HG02885 (cell line): Measurements from ENCODE around the gene PDPN.
"Not testable (repeated sequence)": the region's sequence is repeated elsewhere in the genome, so short reads cannot be mapped to it uniquely, and the experiment has no call there.

Experiments used
- ATAC-seq: cut with Tn5 transposase; IDR thresholded peaks from one replicate; pipeline ENCODE4 v1.9.1; 2021; ENCODE audit warnings: mild to moderate bottlenecking; ENCODE audit not compliant: unreplicated experiment, poor library complexity

The PDPN gene, protein sequence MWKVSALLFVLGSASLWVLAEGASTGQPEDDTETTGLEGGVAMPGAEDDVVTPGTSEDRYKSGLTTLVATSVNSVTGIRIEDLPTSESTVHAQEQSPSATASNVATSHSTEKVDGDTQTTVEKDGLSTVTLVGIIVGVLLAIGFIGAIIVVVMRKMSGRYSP

GRCh38 chr1:13583595-13583965 lies at the start of gene PDPN:
Gene PDPN, plus strand, starts transcription at chr1:13583832. Its CDS starts 202 bp downstream, at chr1:13584034.
- no peak for ATAC-seq

- no peak for ATAC-seq
Measured at GRCh38 chr1:13535227-13535626, 48.4 kb upstream of the PDPN start.

DNA sequence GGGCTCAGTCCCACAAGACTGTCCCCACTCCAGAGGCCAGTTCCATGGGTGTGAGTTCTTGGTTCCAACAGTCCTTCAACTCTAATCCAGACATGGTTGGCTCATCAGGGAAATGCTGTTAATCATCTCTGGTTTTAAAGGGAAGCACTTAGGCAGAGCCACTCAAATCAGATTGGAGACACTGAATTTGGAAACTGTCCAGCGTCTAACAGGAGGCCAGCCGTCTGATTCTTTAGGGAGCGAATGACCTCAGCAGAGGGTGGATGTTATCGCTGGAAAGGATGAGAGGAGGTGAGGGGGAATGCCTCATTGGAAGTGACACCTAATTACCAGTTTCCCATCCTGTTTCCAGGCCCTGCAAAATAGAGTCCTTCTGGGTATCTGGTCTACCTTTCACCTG lies 47.1 kb upstream of the PDPN start:
- no peak for ATAC-seq

- ATAC-seq = no peak
Measured at GRCh38 chr1:13538832-13539231, 44.8 kb upstream of the PDPN start.

DNA sequence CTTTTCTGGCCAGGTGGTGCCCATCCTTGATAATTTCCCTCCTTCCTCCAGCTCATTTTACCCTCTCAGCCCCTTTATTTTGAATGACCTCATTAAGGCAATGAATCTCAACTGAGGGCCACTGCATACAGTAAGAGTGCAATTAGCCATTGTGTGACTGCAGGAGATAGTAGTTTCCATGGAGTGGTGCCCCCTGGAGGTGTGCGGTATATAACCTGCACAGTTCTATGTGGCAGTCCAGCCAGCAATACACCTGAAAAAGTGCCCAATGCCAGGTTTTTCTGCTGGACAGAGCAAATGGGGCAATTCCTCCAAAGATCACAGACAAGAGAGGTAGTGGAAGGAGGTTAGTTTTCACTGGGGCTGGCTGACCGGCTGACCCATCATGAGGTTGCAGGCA lies 43.9 kb upstream of the PDPN start:
- ATAC-seq = no peak

GRCh38 chr1:13540866-13541265 lies 42.8 kb upstream of the PDPN start:
- no peak for ATAC-seq

GRCh38 chr1:13541435-13542215 lies 42.0 kb upstream of the PDPN start:
- ATAC-seq = no peak

- no peak for ATAC-seq
Measured at GRCh38 chr1:13543451-13544220, 40.0 kb upstream of the PDPN start.

DNA sequence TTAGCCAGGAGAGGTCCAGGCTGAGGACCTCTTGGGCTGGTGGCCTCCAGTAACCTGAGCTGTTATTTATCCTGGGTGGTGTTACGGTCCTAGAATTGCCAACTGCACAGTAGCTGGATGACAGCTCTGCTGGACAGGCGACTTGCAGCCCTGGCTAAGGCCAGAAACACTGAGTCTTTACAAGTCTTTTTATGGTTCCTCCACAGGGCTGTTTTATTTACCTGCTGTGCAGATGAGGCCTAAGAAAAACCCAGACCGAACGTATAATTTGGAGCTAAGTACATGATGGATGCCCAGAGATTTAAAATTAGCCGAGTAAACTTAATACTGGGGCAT lies 39.4 kb upstream of the PDPN start:
- no peak for ATAC-seq

DNA sequence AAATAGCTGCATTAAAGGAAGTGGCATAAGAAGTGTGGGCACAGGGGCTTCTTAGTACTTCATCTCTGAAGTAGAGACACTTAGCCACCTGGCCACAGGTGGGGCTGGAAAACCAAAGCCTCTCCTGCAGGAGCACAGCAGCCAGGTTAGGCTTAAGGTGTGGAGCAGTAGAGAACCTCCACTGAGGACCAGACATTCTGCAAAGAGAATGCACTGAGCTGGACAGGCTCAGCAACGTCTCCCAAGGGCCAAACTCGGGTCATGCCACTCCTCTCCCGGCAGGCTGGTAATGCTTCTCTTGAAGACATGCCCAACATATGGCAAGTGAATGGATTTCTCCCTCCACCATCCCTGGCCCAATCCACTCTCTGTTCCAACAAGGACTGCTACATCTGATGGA lies 36.8 kb upstream of the PDPN start:
- no peak for ATAC-seq

DNA sequence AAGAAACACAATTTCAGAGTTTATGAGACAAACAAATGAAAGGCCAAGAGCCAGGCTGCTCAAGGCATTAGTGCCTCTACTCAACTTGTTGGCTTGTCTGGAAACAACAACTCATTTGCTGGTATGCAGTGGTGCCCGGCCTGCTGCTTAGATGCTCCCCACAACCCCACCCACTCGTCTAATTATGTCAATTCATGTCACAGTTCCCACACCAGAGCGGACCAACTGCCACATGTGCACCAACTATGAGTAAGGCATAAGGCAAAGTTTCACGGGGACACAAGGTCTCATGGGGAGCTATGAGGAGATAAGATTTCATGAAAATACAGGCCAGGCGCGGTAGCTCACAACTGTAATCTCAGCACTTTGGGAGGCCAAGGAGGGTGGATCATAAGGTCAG lies 35.4 kb upstream of the PDPN start:
- no peak for ATAC-seq

- ATAC-seq = no peak
Measured at GRCh38 chr1:13549021-13549420, 34.6 kb upstream of the PDPN start.

- no peak for ATAC-seq
Measured at GRCh38 chr1:13549521-13549920, 34.1 kb upstream of the PDPN start.

- no peak for ATAC-seq
Measured at GRCh38 chr1:13550663-13551062, 33.0 kb upstream of the PDPN start.

DNA sequence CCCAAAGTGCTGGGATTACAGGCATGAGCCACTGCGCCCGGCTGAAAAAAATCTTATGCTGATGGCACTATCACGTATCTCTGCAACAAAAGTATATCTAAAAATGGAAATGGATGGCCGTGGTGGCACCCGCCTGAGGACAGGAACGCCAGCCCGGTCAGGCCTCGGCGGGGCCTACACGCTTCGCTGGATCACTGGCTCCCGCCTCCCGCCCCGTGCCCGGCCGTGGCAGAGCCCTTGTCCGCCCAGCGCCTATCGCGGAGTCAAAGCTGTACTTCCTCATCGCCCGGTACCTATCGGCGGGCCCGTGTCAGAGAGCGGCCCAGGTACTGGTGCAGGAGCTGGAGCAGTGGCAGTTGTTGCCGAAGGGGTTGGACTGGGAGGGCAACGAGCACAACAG lies 28.8 kb upstream of the PDPN start:
- no peak for ATAC-seq

- ATAC-seq = no peak
Measured at GRCh38 chr1:13556224-13556764, 27.3 kb upstream of the PDPN start.

GRCh38 chr1:13560541-13560940 lies 23.1 kb upstream of the PDPN start:
- ATAC-seq = no peak

GRCh38 chr1:13562981-13563380 lies 20.7 kb upstream of the PDPN start:
- ATAC-seq = not testable (repeated sequence)

GRCh38 chr1:13564073-13564472 lies 19.6 kb upstream of the PDPN start:
- no peak for ATAC-seq

- not testable (repeated sequence) for ATAC-seq
Measured at GRCh38 chr1:13570435-13570834, 13.2 kb upstream of the PDPN start.

DNA sequence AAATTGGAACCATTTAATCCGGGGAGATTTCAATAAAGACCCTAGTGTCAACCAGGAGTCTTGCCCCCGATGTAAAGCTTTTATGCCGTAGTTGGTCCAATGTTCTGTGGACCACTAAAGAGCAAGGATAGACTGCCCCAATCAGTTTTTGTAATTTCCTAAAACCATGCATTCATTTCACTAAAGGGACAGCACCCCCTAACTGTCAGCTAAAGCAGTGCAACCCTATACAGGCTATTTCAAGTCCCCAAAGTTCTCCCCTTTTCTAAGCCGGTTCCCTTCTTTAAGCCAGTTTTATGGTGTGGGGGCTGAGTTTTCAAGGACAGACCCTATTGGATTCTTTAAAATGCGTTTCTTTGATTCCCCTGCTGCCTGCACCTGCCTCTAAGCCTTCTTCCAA lies 12.7 kb upstream of the PDPN start:
- no peak for ATAC-seq
